K562 (cell line): ENCODE data around the gene AGO3. TPM values are rescaled to one million over a fixed set of nuclear protein-coding genes. Genes with fewer than 3 reads are reported as not detected.

Experiments
- ATAC-seq: fragments of 200-7000 bp; cut with Tn5 transposase; 3 replicates; pipeline ENCODE4 v1.9.1; 2020; ENCODE audit warnings: moderate library complexity
- BruUV-seq: library from RNA; stranded (reverse); fragments of 400-500 nt; replicated peaks from 2 replicates; lab custom pipeline; 2021; lab: Mats Ljungman, UMichigan
- CTCF ChIA-PET: fragments of 300-600 bp; formaldehyde crosslinking; extraction: SDS; loops from one replicate; lab custom pipeline; 2021; ENCODE audit warnings: low intra/inter-chr PET ratio; lab: Yijun Ruan, JAX
- POLR2A ChIA-PET: fragments of 300-600, 350-650 bp; sonication (Branson Sonifier 250); formaldehyde crosslinking; extraction: SDS; loops from one replicate; lab custom pipeline; 2021; ENCODE audit warnings: antibody characterized with exemption, inconsistent platforms; lab: Yijun Ruan, JAX
- DNase-seq, 4 experiments: peaks; one replicate each; pipeline versions ENCODE4 v3.0.0 to v3.0.0-alpha.2; 2011 to 2018; ENCODE audit warnings: low spot score in 3 of 4, mixed read lengths in 3 of 4; ENCODE audit errors: extremely low read depth in 1 of 4
- FAIRE-seq: peaks from 2 replicates; lab custom pipeline; 2011; peaks lifted over from hg19 to GRCh38; lab: Jason Lieb, UNC
- H2AFZ ChIP-seq: 2 replicates; pipeline ENCODE4 v1.6.0; 2011; ENCODE audit warnings: low read depth, low read length, control low read depth, inconsistent platforms
- H3K27ac ChIP-seq: fragments of 200-600 bp; 3 replicates; pipeline ENCODE4 v1.8.0; 2011; ENCODE audit warnings: low read depth, mild to moderate bottlenecking, control low read depth, inconsistent platforms, low read length, moderate library complexity, mixed read lengths; ENCODE audit errors: extremely low read depth
- H3K27me3 ChIP-seq, 2 experiments: fragments of 300-600 bp in 1 of 2; 2 replicates in 1 of 2; 3 replicates in 1 of 2; pipeline versions ENCODE4 v1.6.0 to v1.8.0; 2011; ENCODE audit warnings: inconsistent platforms in 2 of 2, low read length in 2 of 2, mild to moderate bottlenecking in 1 of 2, mixed read lengths in 1 of 2, moderate library complexity in 1 of 2; ENCODE audit not compliant: control insufficient read depth in 2 of 2, insufficient read depth in 2 of 2
- H3K36me3 ChIP-seq: fragments of 300-600 bp; 3 replicates; pipeline ENCODE4 v1.8.0; 2011; ENCODE audit warnings: mild to moderate bottlenecking, low read length, inconsistent platforms; ENCODE audit not compliant: control insufficient read depth, insufficient read depth
- H3K4me1 ChIP-seq, 2 experiments: fragments of 200-600 bp in 1 of 2; replicated peaks in 1 of 2; 2 replicates in 1 of 2; 3 replicates in 1 of 2; pipeline versions ENCODE4 v1.5.1 to v1.8.0; 2011; ENCODE audit warnings: inconsistent platforms in 2 of 2, low read length in 2 of 2, mild to moderate bottlenecking in 1 of 2, mixed read lengths in 1 of 2, moderate library complexity in 1 of 2; ENCODE audit not compliant: control insufficient read depth in 2 of 2, insufficient read depth in 2 of 2
- H3K4me2 ChIP-seq: 2 replicates; pipeline ENCODE4 v1.6.1; 2011; ENCODE audit warnings: low read length, control low read depth, inconsistent platforms, mixed read lengths; ENCODE audit not compliant: insufficient read depth
- H3K4me3 ChIP-seq: fragments of 200-600 bp; sonication (generic), shearing (Covaris generic); 2 replicates; pipeline ENCODE4 v1.5.1; 2016; ENCODE audit warnings: control low read depth, inconsistent platforms
- H3K79me2 ChIP-seq: fragments of 200-600 bp; 3 replicates; pipeline ENCODE4 v1.8.0; 2011; ENCODE audit warnings: low read length, inconsistent platforms; ENCODE audit not compliant: control insufficient read depth, insufficient read depth
- H3K9ac ChIP-seq, 2 experiments: 2 replicates each; pipeline versions ENCODE4 v1.6.0 to v1.6.1; 2011; ENCODE audit warnings: low read depth in 2 of 2, low read length in 2 of 2, control low read depth in 1 of 2, inconsistent platforms in 1 of 2, mild to moderate bottlenecking in 1 of 2, mixed read lengths in 1 of 2; ENCODE audit not compliant: insufficient read depth in 1 of 2
- H3K9me1 ChIP-seq: one replicate; pipeline ENCODE4 v1.6.0; 2011; ENCODE audit warnings: inconsistent platforms, mild to moderate bottlenecking, low read length, moderate library complexity; ENCODE audit not compliant: control insufficient read depth, insufficient read depth
- H3K9me3 ChIP-seq: replicated peaks from 2 replicates; pipeline ENCODE4 v1.5.1; 2011; ENCODE audit warnings: low read depth, low read length, inconsistent platforms; ENCODE audit not compliant: control insufficient read depth, insufficient read depth
- H4K20me1 ChIP-seq: replicated peaks from 2 replicates; pipeline ENCODE4 v1.6.1; 2011; ENCODE audit warnings: low read length, inconsistent platforms, mixed read lengths; ENCODE audit not compliant: control insufficient read depth, insufficient read depth
- C11orf30 ChIP-seq: fragments of 450-650 bp; IDR thresholded peaks from 2 replicates; pipeline ENCODE4 v1.6.1; 2016; ENCODE audit warnings: low read depth, mild to moderate bottlenecking
- CREB1 ChIP-seq, 2 experiments: sonication (generic) in 1 of 2; formaldehyde crosslinking in 1 of 2; IDR thresholded peaks; 2 replicates each; pipeline versions ENCODE4 v1.6.1 to v1.8.0; 2012 to 2022; ENCODE audit warnings: inconsistent platforms in 1 of 2, mild to moderate bottlenecking in 1 of 2, missing genetic modification reagents in 1 of 2, moderate library complexity in 1 of 2
- E2F3 ChIP-seq: fragments of 250-450 bp; sonication (Bioruptor Pico); IDR thresholded peaks from 2 replicates; pipeline ENCODE4 v1.4.0; 2020; ENCODE audit warnings: mild to moderate bottlenecking
- ETS2 ChIP-seq: IDR thresholded peaks from 2 replicates; pipeline ENCODE4 v1.6.1; 2016; ENCODE audit warnings: borderline replicate concordance, missing genetic modification characterization, mild to moderate bottlenecking, moderate library complexity, missing compliant biosample characterization; ENCODE audit not compliant: poor library complexity, severe bottlenecking
- HNRNPL ChIP-seq: fragments of 200-400 bp; formaldehyde crosslinking; IDR thresholded peaks from 2 replicates; pipeline ENCODE4 v1.6.1; 2017; ENCODE audit warnings: low read depth, mild to moderate bottlenecking, low read length
- LARP7 ChIP-seq: fragments of 450-650 bp; IDR thresholded peaks from 2 replicates; pipeline ENCODE4 v1.6.1; 2016
- MAFF ChIP-seq: IDR thresholded peaks from 2 replicates; pipeline ENCODE4 v1.6.1; 2012; ENCODE audit warnings: low read length, improper control_type of control experiment
- MCM2 ChIP-seq: fragments of 450-650 bp; IDR thresholded peaks from 2 replicates; pipeline ENCODE4 v1.6.1; 2017; ENCODE audit warnings: low read depth, mild to moderate bottlenecking
- TAF1 ChIP-seq: IDR thresholded peaks from 2 replicates; pipeline ENCODE4 v1.6.1; 2011; ENCODE audit warnings: mild to moderate bottlenecking, low read length, moderate library complexity; ENCODE audit not compliant: insufficient read depth, control insufficient read depth, severe bottlenecking; ENCODE audit errors: extremely low read depth
- TCF3 ChIP-seq: sonication (generic); formaldehyde crosslinking; IDR thresholded peaks from 2 replicates; pipeline ENCODE4 v1.4.0; 2020; ENCODE audit warnings: mild to moderate bottlenecking, missing genetic modification reagents
- ZBTB17 ChIP-seq: fragments of 450-650 bp; formaldehyde crosslinking; IDR thresholded peaks from 2 replicates; pipeline ENCODE4 v1.4.0; 2020; ENCODE audit warnings: mild to moderate bottlenecking
- ZNF224 ChIP-seq: sonication (generic); formaldehyde crosslinking; IDR thresholded peaks from 2 replicates; pipeline ENCODE4 v1.8.0; 2022; ENCODE audit warnings: mild to moderate bottlenecking, missing genetic modification reagents
- ZNF24 ChIP-seq: fragments of 450-650 bp; IDR thresholded peaks from 2 replicates; pipeline ENCODE4 v1.6.1; 2016
- ZNF316 ChIP-seq: fragments of 450-650 bp; IDR thresholded peaks from 2 replicates; pipeline ENCODE4 v1.6.1; 2016
- in situ Hi-C: fragments of 300-500 bp; cut with MboI; formaldehyde crosslinking; loops from 4 replicates; pipeline ENCODE4 v1.15.0; 2018; ENCODE audit warnings: inconsistent platforms, mixed read lengths
- intact Hi-C: fragments of 100-400 bp; cut with micrococcal nuclease; formaldehyde crosslinking; loops from 2 replicates; pipeline ENCODE4 v1.14.2; 2022
- polyA plus RNA-seq, 8 experiments: library from polyadenylated mRNA; depleted of rRNA in 4 of 8; stranded (reverse) in 5 of 8; unstranded in 3 of 8; fragments of >200 nt; fragmentation: Nextera tagmentation in 2 of 8; fragmentation: Illumina TruSeq in 1 of 8; extraction: Ambion mirVana in 2 of 8; extraction: Trizol in 1 of 8; gene quantifications; 2 replicates each; pipeline versions ENCODE4 v1.2.1 to v1.2.3, GENCODE V29; 2011 to 2014; ENCODE audit warnings: inconsistent platforms in 1 of 8, missing spikeins in 1 of 8
- total RNA-seq, 7 experiments: library from RNA; depleted of rRNA in 6 of 7; stranded (reverse); fragments of >200 nt in 6 of 7; fragmentation: Illumina TruSeq in 2 of 7; extraction: Trizol in 2 of 7; gene quantifications; 2 replicates each; pipeline versions ENCODE4 v1.2.1 to v1.2.3, GENCODE V29; 2011 to 2021; ENCODE audit warnings: low replicate concordance in 1 of 7
- TF ChIP-seq, protein P1 (sequence below): fragments of 450-650 bp; formaldehyde crosslinking; IDR thresholded peaks from 2 replicates; pipeline ENCODE4 v1.4.0; 2022; ENCODE audit warnings: mild to moderate bottlenecking, moderate library complexity
- TF ChIP-seq, protein P2 (sequence below): fragments of 250-450 bp; sonication (Bioruptor Pico); IDR thresholded peaks from 2 replicates; pipeline ENCODE4 v1.5.0; 2021; ENCODE audit warnings: mild to moderate bottlenecking, borderline replicate concordance

Gene AGO3
- total and polyA plus RNA-seq, 9 of the 15 experiments (the other 6 are each of a cell fraction or from before 2014, with no cell fraction given), result 4.5 to 41.5 (median 22.7) TPM

DNA sequence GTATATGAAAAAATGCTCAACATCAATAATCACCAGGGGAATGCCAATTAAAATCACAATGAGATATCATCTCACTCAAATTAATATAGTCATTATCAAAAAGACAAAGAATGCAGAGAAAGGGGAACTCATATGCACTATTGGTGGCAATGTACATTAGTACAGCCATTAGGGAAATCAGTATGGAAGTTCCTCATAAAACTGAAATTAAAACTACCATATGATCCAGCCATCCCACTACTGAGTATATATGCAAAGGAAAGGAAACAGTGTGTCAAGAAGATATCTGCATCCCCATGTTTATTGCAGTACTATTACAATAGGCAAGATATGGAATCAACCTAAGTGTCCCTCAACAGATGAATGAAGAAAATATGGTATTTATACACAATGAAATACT, 120.9 kb downstream of the AGO3 start (continued):
- TF ChIP-seq, protein P1, sequence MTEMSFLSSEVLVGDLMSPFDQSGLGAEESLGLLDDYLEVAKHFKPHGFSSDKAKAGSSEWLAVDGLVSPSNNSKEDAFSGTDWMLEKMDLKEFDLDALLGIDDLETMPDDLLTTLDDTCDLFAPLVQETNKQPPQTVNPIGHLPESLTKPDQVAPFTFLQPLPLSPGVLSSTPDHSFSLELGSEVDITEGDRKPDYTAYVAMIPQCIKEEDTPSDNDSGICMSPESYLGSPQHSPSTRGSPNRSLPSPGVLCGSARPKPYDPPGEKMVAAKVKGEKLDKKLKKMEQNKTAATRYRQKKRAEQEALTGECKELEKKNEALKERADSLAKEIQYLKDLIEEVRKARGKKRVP (CRISPR knock-in tag), result no peak
- TF ChIP-seq ETS2 (tag), result no peak
- TF ChIP-seq HNRNPL, result no peak
- no peak for TF ChIP-seq TCF3 (CRISPR knock-in tag)

DNA sequence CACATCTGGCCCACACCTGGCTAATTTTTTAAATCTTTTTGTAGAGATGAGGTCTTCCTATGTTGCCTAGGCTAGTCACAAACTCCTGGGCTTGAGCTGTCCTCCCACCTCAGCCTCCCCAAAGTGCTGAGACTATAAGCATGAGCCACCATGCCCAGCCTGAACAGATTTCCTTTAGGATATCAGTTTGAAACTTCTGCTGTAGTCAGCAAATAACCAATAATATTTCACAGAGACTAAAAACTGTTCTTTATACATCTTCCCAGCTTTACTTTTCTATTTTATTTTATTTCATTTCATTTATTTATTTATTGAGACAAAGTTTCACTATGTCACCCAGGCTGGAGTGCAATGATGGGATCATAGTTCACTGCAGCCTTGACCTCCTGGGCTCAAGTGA, 123.1 kb downstream of the AGO3 start:
- no peak overlapping the region for H3K4me3 ChIP-seq
- no peak for TF ChIP-seq ZNF224 (CRISPR knock-in tag)
- peak; percentile 53 for TF ChIP-seq MAFF
- no peak for TF ChIP-seq CREB1 (IDR thresholded peaks at IDR 0.05)
- TF ChIP-seq CREB1 (CRISPR knock-in tag; IDR thresholded peaks at IDR 0.05), result no peak
- TF ChIP-seq TAF1, result no peak
- TF ChIP-seq, protein P2, sequence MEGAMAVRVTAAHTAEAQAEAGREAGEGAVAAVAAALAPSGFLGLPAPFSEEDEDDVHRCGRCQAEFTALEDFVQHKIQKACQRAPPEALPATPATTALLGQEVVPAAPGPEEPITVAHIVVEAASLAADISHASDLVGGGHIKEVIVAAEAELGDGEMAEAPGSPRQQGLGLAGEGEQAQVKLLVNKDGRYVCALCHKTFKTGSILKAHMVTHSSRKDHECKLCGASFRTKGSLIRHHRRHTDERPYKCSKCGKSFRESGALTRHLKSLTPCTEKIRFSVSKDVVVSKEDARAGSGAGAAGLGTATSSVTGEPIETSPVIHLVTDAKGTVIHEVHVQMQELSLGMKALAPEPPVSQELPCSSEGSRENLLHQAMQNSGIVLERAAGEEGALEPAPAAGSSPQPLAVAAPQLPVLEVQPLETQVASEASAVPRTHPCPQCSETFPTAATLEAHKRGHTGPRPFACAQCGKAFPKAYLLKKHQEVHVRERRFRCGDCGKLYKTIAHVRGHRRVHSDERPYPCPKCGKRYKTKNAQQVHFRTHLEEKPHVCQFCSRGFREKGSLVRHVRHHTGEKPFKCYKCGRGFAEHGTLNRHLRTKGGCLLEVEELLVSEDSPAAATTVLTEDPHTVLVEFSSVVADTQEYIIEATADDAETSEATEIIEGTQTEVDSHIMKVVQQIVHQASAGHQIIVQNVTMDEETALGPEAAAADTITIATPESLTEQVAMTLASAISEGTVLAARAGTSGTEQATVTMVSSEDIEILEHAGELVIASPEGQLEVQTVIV (CRISPR knock-in tag), result no peak
- TF ChIP-seq MCM2, result no peak
- peak; percentile 78 for TF ChIP-seq ZNF316
- no peak for TF ChIP-seq E2F3 (CRISPR knock-in tag)
- TF ChIP-seq LARP7, result no peak
- TF ChIP-seq ZNF24, result no peak
- peak; percentile 40; the same call in 1 of the 2 replicates for TF ChIP-seq C11orf30
- no peak for TF ChIP-seq ZBTB17 (CRISPR knock-in tag)

More for the DNA sequence above, 123.1 kb downstream of the AGO3 start:
- in situ Hi-C loops, result no loop called here
- FAIRE-seq, result no peak
- intact Hi-C loops, result no loop called here
- DNase-seq, result no peak
- Histone ChIP-seq H3K9me1 (no peaks in the 10 kb centered on the region), H3K27me3 (no peaks in the 10 kb centered on the region), H3K36me3 (peaks cover 18% of the 10 kb centered on the region; the same call in 2 of the 3 replicates), H3K79me2 (no peaks in the 10 kb centered on the region), H3K4me1 (no peaks in the 10 kb centered on the region), H3K4me2 (no peak overlapping the region), H3K9ac (no peak overlapping the region), H2AFZ (no peak overlapping the region), H3K27ac (no peak overlapping the region), H3K9me3 (no peaks in the 10 kb centered on the region), H4K20me1 (no peaks in the 10 kb centered on the region)
- BruUV-seq, result no TSS peak
- no peak for ATAC-seq
- ChIA-PET POLR2A (interaction anchor here (1.1 to 2.0 kb wide), 4 partner anchors 11 to 208 kb away, joined by 3 to 9 read pairs (median 6); no protein-coding TSS in a partner anchor), CTCF (no interaction called here)
